HG03045 (cell line): Measurements from ENCODE around the gene BBS5.
"Not testable (repeated sequence)": the region's sequence is repeated elsewhere in the genome, so short reads cannot be mapped to it uniquely, and the experiment has no call there.

Experiments
- ATAC-seq: cut with Tn5 transposase; IDR thresholded peaks from one replicate; pipeline ENCODE4 v1.9.1; 2021; ENCODE audit warnings: mild to moderate bottlenecking, moderate library complexity; ENCODE audit not compliant: unreplicated experiment

BBS5 gene

GRCh38 chr2:169485650-169486138 lies 6.4 kb downstream of the BBS5 start:
- ATAC-seq: no peak

- ATAC-seq: no peak
Observed at GRCh38 chr2:169486487-169486886, 7.2 kb downstream of the BBS5 start.

DNA sequence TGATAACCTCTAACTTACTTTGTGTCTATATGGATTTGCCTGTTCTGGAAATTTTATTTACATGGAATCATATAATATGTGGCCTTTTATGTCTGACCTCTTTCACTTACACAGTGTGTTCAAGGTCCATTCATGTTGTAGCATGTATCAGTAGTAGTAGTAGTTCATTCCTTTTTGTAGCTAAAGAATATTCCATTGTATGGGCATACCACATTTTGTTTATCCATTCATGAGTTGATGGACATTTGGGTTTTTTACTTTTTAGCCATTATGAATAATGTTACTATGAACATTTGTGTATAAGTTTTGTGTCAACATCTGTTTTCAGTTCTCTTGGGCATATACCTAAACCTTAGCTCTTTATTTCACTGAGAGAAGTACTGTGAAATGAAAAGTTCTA lies 11.5 kb downstream of the BBS5 start:
- ATAC-seq: no peak

DNA sequence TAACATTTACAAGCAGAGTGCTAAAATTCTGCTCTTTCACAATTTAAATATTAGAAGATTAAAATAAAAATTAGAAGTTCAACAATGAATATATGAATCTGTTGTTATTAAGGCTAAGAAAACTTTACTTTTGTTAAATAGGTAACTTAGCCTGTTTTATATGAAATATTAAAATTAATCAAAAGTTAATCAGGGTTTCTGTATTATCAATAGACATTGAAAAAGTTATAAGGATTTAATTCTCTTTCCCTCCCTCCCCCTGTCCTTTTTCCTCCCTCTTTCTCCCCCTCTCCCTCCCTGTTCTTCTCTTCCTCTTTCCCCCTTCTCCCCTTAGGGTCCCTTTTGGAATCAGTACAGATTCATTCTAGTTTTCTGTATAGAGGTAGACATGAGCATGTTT lies 12.1 kb downstream of the BBS5 start:
- no peak for ATAC-seq

DNA sequence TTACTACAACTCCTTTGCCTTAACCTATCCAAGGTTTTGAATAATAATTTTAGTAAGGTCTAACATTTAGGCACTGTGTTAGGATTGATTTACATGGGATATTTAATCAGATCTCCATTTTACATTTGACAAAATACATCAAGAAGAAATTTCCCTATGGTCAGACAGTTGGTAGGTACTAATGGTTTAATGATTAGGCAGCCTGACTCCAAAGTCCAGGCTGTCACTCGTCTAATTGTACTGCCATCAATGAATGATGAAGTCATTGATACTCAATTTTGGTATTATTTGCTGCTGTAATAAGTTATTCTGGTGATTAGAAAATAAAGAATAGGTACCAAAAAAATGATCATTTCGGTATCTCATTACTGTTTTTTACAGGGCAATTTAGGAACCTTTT lies 14.1 kb downstream of the BBS5 start:
- ATAC-seq: no peak

GRCh38 chr2:169495310-169495928 lies 16.1 kb downstream of the BBS5 start:
- ATAC-seq: no peak

DNA sequence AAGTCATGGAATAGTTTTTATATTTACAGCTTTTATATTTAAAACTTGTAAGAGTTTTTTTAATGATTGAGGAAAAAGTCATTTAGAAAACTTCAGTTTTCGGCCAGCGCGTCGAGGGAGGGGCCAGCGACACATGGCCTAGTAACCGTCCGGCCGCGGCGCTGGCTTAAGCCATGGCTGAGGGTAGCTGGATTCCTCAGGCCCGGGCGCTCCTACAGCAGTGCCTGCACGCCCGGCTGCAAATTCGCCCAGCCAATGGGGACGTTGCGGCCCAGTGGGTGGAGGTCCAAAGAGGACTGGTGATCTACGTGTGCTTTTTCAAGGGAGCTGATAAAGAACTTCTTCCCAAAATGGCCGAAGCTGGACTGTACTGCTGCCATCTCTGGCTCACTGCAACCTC lies 25.4 kb downstream of the BBS5 start:
- no peak for ATAC-seq

DNA sequence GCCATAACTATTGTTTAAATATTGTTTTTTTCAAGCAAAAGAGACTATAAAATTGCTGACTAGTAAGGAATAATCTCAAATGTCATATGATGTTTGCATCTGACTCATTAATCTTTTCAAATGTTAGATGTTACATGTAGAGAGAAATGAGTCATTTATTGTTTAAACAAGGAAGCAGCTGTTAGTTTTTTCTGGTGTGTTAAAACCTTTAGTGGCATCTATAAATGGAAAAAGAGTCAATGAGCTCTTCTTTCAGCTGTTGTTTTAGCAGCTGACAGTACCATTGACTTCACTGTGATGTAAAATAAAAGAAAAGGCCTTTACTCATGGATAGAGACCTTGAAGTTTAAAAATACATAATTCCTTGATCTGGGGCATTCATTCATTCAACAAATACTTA lies 28.4 kb downstream of the BBS5 start:
- no peak for ATAC-seq

DNA sequence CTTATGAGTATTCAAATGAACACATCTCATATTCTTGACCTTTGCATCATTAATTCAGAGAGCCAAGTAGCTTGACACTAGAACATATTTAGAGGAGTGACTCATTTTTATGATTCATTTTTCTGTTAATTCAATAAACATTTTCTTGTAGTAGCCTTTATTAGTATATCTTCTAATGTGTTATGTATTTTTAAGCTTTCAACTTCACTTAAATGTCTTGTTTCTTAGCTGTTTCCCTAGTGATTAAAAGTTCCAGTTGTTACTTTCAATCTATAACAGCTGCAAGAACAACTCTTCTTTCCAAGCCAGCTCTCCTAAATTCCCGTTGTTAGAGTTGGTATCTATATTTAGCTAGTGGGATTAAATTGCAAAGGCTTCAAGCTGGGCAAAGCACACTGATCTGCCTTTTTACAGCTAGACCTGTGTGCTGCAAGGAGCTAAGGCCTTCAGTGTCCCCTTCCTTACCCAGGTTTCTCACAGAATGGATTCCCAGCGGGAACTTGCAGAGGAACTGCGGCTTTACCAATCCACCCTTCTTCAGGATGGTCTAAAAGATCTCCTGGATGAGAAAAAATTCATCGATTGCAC lies 30.1 kb downstream of the BBS5 start, which contains the start of gene KLHL41:
Gene KLHL41, plus strand, starts transcription at position 405 of the 588 bp plus-strand sequence. Its CDS starts 77 bp downstream, at position 482.
- ATAC-seq: no peak

GRCh38 chr2:169509955-169510354 lies 30.7 kb downstream of the BBS5 start:
- no peak for ATAC-seq

GRCh38 chr2:169510496-169510895 lies 31.2 kb downstream of the BBS5 start:
- ATAC-seq: no peak

GRCh38 chr2:169511818-169512217 lies 32.5 kb downstream of the BBS5 start:
- no peak for ATAC-seq

- no peak for ATAC-seq
Observed at GRCh38 chr2:169512525-169512924, 33.2 kb downstream of the BBS5 start.

- no peak for ATAC-seq
Observed at GRCh38 chr2:169513094-169513493, 33.8 kb downstream of the BBS5 start.

GRCh38 chr2:169513926-169514325 lies 34.6 kb downstream of the BBS5 start:
- ATAC-seq: no peak

DNA sequence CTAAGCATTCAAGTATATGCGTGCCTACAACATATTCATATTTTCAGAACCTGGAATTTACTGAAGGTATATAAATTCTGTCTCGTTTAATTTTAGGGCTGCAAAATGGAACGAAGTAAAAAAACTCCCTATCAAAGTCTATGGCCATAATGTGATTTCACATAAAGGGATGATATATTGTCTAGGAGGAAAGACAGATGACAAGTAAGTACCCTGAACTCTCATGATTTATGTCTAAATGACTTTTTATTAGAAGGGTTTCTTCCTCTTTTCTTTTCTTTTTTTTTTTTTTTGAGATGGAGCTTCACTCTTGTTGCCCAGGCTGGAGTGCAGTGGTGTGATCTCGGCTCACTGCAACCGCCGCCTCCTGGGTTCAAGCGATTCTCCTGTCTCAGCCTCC lies 35.5 kb downstream of the BBS5 start:
- not testable (repeated sequence) for ATAC-seq

DNA sequence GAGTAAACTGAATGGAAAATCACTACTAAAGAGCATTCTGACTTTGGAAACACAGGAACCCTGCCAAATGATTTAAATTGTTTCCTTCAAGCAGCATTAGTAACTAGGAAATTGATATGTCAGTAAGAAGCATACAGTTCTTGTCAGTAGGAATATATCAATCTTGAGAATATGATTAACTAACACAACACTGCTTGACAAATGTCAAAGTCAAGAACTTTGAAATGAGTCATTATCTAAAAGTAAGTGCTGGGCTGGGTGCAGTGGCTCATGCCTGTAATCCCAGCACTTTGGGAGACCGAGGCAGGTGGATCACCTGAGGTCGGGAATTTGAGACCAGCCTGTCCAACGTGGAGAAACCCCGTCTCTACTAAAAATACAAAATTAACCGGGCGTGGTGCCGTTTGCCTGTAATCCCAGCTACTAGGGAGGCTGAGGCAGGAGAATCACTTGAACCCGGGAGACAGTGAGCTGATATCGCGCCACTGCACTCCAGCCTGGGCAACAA lies 37.2 kb downstream of the BBS5 start:
- not testable (repeated sequence) for ATAC-seq

DNA sequence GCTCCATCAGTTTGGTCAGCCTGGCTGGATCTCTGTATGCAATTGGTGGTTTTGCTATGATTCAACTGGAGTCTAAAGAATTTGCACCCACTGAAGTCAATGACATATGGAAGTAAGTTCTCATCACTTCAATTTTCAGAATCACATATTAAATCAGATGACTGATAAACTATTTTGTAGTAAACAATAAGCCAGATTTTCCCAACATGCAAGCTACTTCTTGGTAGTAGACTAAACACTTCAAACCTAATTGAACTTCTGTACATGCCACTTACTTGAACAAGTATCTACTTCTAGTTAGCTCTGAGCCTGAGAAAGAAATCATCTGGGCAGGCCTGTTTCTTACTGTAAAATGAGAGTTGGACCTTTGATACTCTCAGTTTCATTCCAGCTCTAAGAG lies 41.6 kb downstream of the BBS5 start:
- ATAC-seq: no peak

GRCh38 chr2:169523681-169524080 lies 44.4 kb downstream of the BBS5 start:
- ATAC-seq: no peak

DNA sequence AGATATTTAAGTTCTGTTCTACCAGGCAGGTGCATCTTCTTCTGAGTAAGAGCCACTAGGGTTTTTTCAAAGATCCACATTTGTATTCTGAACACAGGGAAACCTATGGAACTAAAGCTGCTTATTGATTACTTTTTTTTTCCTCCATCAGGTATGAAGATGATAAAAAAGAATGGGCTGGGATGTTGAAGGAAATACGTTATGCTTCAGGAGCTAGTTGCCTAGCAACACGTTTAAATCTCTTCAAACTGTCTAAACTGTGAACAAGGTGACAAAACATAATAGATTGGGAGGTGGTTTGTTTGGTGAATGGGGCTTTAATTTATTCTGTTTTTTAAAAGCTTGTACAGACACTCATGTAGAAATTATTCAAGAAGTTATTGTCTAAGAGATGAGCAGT lies 46.1 kb downstream of the BBS5 start:
- ATAC-seq: no peak

GRCh38 chr2:169526451-169526850 lies 47.2 kb downstream of the BBS5 start:
- no peak for ATAC-seq

- ATAC-seq: peak; percentile 60
Observed at GRCh38 chr2:169528271-169528701, 49.0 kb downstream of the BBS5 start.
